Stimulated activated CD8-positive, alpha-beta memory T cell treated with anti-CD3 and anti-CD28 coated beads, Interleukin-15, amount 100 ng/mL, for 1 hour (primary cell): ENCODE measurements around the gene RNF157.

Experiments
- DNase-seq: peaks from one replicate; pipeline ENCODE4 v3.0.0-alpha.2; 2020; ENCODE audit warnings: low read depth

The RNF157 gene

DNA sequence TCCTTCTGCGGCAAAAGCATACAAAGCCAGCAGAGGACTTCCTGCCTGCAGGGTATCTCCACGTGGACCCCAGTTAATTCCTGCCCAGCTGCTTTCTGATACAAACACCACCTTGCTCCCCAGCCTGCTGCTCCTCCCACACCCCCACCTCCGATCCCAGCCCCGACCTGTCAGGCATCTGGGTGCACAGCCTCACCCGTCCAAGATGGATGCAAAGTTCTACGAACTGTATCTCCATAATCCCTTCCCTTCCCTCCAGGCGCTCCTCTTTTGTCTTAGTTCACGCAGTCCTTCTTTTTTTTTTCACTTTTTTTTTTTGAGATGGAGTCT lies 83.7 kb downstream of the RNF157 start:
- no peak for DNase-seq

- DNase-seq = no peak
Observed at GRCh38 chr17:76155988-76156661, 84.2 kb downstream of the RNF157 start.

- no peak for DNase-seq
Observed at GRCh38 chr17:76154936-76155845, 85.1 kb downstream of the RNF157 start.

GRCh38 chr17:76154292-76154691 lies 86.0 kb downstream of the RNF157 start:
- no peak for DNase-seq

DNA sequence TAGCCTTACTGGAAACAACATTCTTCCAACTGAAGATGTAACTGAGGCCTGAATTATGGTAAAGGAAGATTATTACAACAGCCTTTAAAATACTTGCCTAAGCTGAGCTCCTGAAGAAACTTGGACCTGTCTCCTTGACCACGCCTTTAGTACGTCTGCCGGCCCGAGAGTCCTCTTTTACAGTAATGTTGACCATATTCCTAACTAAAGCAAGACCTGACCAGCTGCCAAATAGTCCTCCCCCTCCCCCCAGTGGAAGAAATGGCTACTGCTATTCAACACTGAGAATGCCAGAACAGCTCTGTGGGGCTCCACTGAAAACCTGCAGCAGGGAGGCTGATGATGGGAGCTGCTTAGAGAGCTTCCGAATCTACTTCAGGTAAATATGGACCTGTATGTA lies 86.7 kb downstream of the RNF157 start:
- no peak for DNase-seq

GRCh38 chr17:76153202-76153601 lies 87.1 kb downstream of the RNF157 start:
- no peak for DNase-seq

GRCh38 chr17:76152591-76152990 lies 87.7 kb downstream of the RNF157 start:
- no peak for DNase-seq

GRCh38 chr17:76151896-76152454 lies 88.3 kb downstream of the RNF157 start:
- DNase-seq = no peak

GRCh38 chr17:76150712-76151622 lies 89.3 kb downstream of the RNF157 start:
- DNase-seq = no peak

- no peak for DNase-seq
Observed at GRCh38 chr17:76149214-76149613, 91.1 kb downstream of the RNF157 start.

- DNase-seq = no peak
Observed at GRCh38 chr17:76148015-76148326, 92.3 kb downstream of the RNF157 start.

GRCh38 chr17:76147211-76148014 lies 92.9 kb downstream of the RNF157 start:
- DNase-seq = no peak

GRCh38 chr17:76146053-76146851 lies 94.0 kb downstream of the RNF157 start:
- DNase-seq = no peak

GRCh38 chr17:76145231-76146052 lies 94.9 kb downstream of the RNF157 start:
- no peak for DNase-seq

- DNase-seq = no peak
Observed at GRCh38 chr17:76142585-76143041, 97.7 kb downstream of the RNF157 start.

GRCh38 chr17:76142039-76142584 lies 98.2 kb downstream of the RNF157 start:
- DNase-seq = no peak

DNA sequence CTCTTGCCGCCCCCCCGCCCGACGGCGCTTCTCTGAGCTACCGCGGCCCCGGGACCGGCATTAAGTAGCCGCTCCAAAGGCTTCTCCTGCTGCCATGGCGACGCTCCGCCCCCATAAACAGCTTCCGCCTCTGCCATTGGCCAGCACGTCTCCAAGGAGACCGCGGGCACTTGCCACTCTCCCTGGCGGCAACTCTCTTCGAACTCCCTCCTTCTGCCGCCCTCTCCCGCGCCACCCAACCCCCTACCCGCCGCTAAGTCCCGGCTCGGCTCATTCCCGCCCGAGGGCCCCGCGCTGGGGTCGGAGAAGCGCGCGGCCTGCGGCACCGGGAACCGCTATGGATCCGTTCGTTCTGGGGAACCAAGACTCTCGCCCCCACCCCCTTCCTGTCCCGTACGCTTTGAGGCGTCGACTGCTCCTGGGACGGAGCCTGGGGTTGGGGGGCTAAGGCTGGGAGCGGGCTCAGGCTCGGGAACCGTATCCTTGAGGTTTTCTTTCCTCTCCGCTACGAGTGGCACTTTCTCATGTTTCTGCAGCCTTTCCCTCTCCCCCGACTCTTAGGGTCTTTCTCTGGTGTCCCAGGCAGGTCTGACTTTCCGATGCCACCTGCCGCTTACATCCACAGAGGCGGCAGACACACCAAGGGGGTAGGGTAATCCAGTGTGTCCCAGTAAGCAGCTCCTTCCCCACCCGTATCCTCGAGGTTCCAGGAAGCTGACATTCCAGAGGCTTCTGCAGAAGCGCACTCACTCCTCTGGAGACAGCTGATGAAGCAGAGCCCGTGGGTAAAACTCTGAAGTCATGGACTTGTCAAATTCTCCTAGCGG lies 98.9 kb downstream of the RNF157 start, which contains the start of gene FOXJ1:
FOXJ1 (minus strand) TSS at position 34 of the 827 bp plus-strand sequence. CDS start 850 bp downstream, outside the sequence.
- DNase-seq = peak; percentile 84

- no peak for DNase-seq
Observed at GRCh38 chr17:76140661-76141211, 99.6 kb downstream of the RNF157 start.
